Esophagus muscularis mucosa (tissue), 4 donors: ENCODE data around the gene ZNF516.

Experiments
- CTCF ChIP-seq, 3 experiments: fragments of 200-600 bp in 2 of 3; fragments of 450-650 bp in 1 of 3; sonication (generic) in 2 of 3; IDR thresholded peaks; one replicate each; pipeline ENCODE4 v1.5.1; 2017 to 2019; ENCODE audit warnings: antibody characterized with exemption in 3 of 3, mild to moderate bottlenecking in 2 of 3, moderate library complexity in 1 of 3
- EP300 ChIP-seq: sonication (generic); formaldehyde crosslinking; IDR thresholded peaks from one replicate; pipeline ENCODE4 v1.6.1; 2017; ENCODE audit warnings: antibody characterized with exemption
- POLR2A ChIP-seq: fragments of 450-650 bp; IDR thresholded peaks from one replicate; pipeline ENCODE4 v1.6.1; 2017; ENCODE audit warnings: antibody characterized with exemption, moderate library complexity, mild to moderate bottlenecking, low read depth
- POLR2AphosphoS5 ChIP-seq, 2 donors: sonication (generic); formaldehyde crosslinking; IDR thresholded peaks; one replicate each; pipeline ENCODE4 v1.6.1; 2017; ENCODE audit warnings: antibody characterized with exemption in 2 of 2

DNA sequence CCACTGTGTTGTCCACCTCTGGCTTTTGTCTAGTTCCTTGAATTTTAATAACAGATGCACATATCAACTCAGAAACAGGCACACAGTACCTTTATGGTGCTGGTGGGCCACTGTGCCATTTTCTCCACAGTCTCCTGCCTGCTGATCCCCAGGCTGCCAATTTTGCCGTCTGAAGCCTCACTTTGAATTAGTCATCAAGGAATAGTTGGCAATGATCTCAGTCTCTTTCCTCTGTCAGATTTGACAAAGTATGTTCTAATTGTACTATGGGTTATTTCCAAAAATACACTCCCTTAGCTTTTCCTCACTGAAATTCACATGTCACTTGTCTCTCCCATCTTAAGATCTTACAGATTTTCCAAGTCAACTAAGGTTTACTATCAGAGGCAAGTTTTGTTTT, 140.7 kb downstream of the ZNF516 start:
- TF ChIP-seq CTCF (IDR thresholded peaks at IDR 0.05) = no peak
- no peak for TF ChIP-seq EP300
- TF ChIP-seq POLR2A = no peak
- peak; percentile 19 to 46 for TF ChIP-seq POLR2AphosphoS5 (IDR thresholded peaks at IDR 0.05)
